SU-DHL-6 (cell line): ENCODE measurements around the gene CCDC60.

Source experiments
- H2AFZ ChIP-seq: fragments of 200-600 bp; sonication (generic); 2 replicates; pipeline ENCODE4 v1.6.1; 2014; ENCODE audit warnings: low read depth, mild to moderate bottlenecking, moderate library complexity, mixed read lengths, antibody characterized with exemption, low read length; ENCODE audit not compliant: severe bottlenecking
- H3F3A ChIP-seq: fragments of 200-600 bp; shearing (Covaris generic); 2 replicates; pipeline ENCODE4 v1.6.0; 2016; ENCODE audit warnings: antibody characterized with exemption, mild to moderate bottlenecking; ENCODE audit not compliant: insufficient read depth
- H3K27ac ChIP-seq: fragments of 200-600 bp; sonication (generic); 2 replicates; pipeline ENCODE4 v1.5.1; 2016; ENCODE audit warnings: low read depth, mild to moderate bottlenecking, low read length, moderate library complexity, mixed read lengths
- H3K27me3 ChIP-seq: fragments of 200-600 bp; sonication (generic), shearing (Covaris generic); 2 replicates; pipeline ENCODE4 v1.6.0; 2014; ENCODE audit warnings: mild to moderate bottlenecking, low read length
- H3K36me3 ChIP-seq: fragments of 200-600 bp; sonication (generic); 2 replicates; pipeline ENCODE4 v1.6.1; 2014; ENCODE audit warnings: mild to moderate bottlenecking, low read length, mixed read lengths
- H3K4me2 ChIP-seq: fragments of 300-600, 200-600 bp; shearing (Covaris generic), sonication (generic); 2 replicates; pipeline ENCODE4 v1.6.0; 2014; ENCODE audit warnings: low read length, low read depth, mild to moderate bottlenecking; ENCODE audit not compliant: poor library complexity, severe bottlenecking
- H3K4me3 ChIP-seq: fragments of 200-600 bp; sonication (generic); 2 replicates; pipeline ENCODE4 v1.5.1; 2014; ENCODE audit warnings: antibody characterized with exemption, low read length, mild to moderate bottlenecking, mixed read lengths; ENCODE audit not compliant: insufficient read depth, poor library complexity, severe bottlenecking
- H3K79me2 ChIP-seq: fragments of 200-600 bp; sonication (generic); 2 replicates; pipeline ENCODE4 v1.6.1; 2014; ENCODE audit warnings: mild to moderate bottlenecking, low read length, moderate library complexity; ENCODE audit not compliant: insufficient read depth
- H3K9ac ChIP-seq: fragments of 200-600 bp; sonication (generic); 2 replicates; pipeline ENCODE4 v1.7.0; 2014; ENCODE audit warnings: mild to moderate bottlenecking, low read length
- H3K9me2 ChIP-seq: fragments of 200-600 bp; sonication (generic); replicated peaks from 2 replicates; pipeline ENCODE4 v1.6.1; 2014; ENCODE audit warnings: low read length; ENCODE audit not compliant: insufficient read depth
- H3K9me3 ChIP-seq: fragments of 200-600 bp; sonication (generic); 2 replicates; pipeline ENCODE4 v1.6.1; 2014; ENCODE audit warnings: low read length, mixed read lengths; ENCODE audit not compliant: insufficient read depth
- H4K20me1 ChIP-seq: fragments of 200-600 bp; sonication (generic); 2 replicates; pipeline ENCODE4 v1.6.1; 2014; ENCODE audit warnings: low read depth, mild to moderate bottlenecking, antibody characterized with exemption, low read length, moderate library complexity, mixed read lengths
- CTCF ChIP-seq: fragments of 200-600 bp; sonication (generic); IDR thresholded peaks from one replicate; pipeline ENCODE4 v1.5.1; 2017; ENCODE audit warnings: antibody characterized with exemption, mild to moderate bottlenecking, low read length, moderate library complexity; ENCODE audit not compliant: insufficient read depth, poor library complexity, severe bottlenecking
- EZH2phosphoT487 ChIP-seq: fragments of 200-600 bp; sonication (generic), shearing (Covaris generic); conservative IDR thresholded peaks from 2 replicates; pipeline ENCODE4 v1.6.1; 2018; ENCODE audit warnings: mild to moderate bottlenecking, antibody characterized with exemption, low read length, moderate library complexity, mixed read lengths

Gene CCDC60

GRCh38 chr12:119294211-119294610 lies 40.3 kb upstream of the CCDC60 start:
- TF ChIP-seq CTCF = no peak
- no peak for TF ChIP-seq EZH2phosphoT487
- no peak overlapping the region for H3K4me3 ChIP-seq
- H3K36me3 ChIP-seq = no peaks in the 10 kb centered on the region
- no peaks in the 10 kb centered on the region for H3K79me2 ChIP-seq
- no peak overlapping the region for H3K9ac ChIP-seq
- H3F3A ChIP-seq = no peaks in the 10 kb centered on the region
- H4K20me1 ChIP-seq = no peaks in the 10 kb centered on the region
- H3K9me2 ChIP-seq = no peaks in the 10 kb centered on the region
- no peaks in the 10 kb centered on the region for H3K27me3 ChIP-seq
- H3K27ac ChIP-seq = no peak overlapping the region
- no peak overlapping the region for H3K4me2 ChIP-seq
- no peaks in the 10 kb centered on the region for H3K9me3 ChIP-seq
- H2AFZ ChIP-seq = no peak overlapping the region

GRCh38 chr12:119296535-119296934 lies 38.0 kb upstream of the CCDC60 start:
- Histone ChIP-seq H3K36me3 (no peaks in the 10 kb centered on the region), H4K20me1 (no peaks in the 10 kb centered on the region), H3K9me2 (no peaks in the 10 kb centered on the region), H3F3A (no peaks in the 10 kb centered on the region), H3K9me3 (no peaks in the 10 kb centered on the region), H3K4me2 (no peak overlapping the region), H3K27ac (no peak overlapping the region), H3K27me3 (no peaks in the 10 kb centered on the region), H3K9ac (no peak overlapping the region), H3K79me2 (no peaks in the 10 kb centered on the region), H3K4me3 (no peak overlapping the region), H2AFZ (no peak overlapping the region)
- TF ChIP-seq EZH2phosphoT487 (no peak), CTCF (no peak)

GRCh38 chr12:119299130-119299529 lies 35.4 kb upstream of the CCDC60 start:
- no peak overlapping the region for H3K27ac ChIP-seq
- H3K27me3 ChIP-seq = no peaks in the 10 kb centered on the region
- H3K9me3 ChIP-seq = no peaks in the 10 kb centered on the region
- no peak overlapping the region for H3K4me3 ChIP-seq
- H3K4me2 ChIP-seq = no peak overlapping the region
- H3K9me2 ChIP-seq = no peaks in the 10 kb centered on the region
- H4K20me1 ChIP-seq = no peaks in the 10 kb centered on the region
- TF ChIP-seq CTCF = no peak
- H3K79me2 ChIP-seq = no peaks in the 10 kb centered on the region
- H3F3A ChIP-seq = no peaks in the 10 kb centered on the region
- H3K36me3 ChIP-seq = no peaks in the 10 kb centered on the region
- no peak overlapping the region for H3K9ac ChIP-seq
- H2AFZ ChIP-seq = no peak overlapping the region

- Histone ChIP-seq H3K27me3 (no peaks in the 10 kb centered on the region), H3F3A (no peaks in the 10 kb centered on the region), H3K4me3 (no peak overlapping the region), H3K4me2 (no peak overlapping the region), H3K27ac (no peak overlapping the region), H4K20me1 (no peaks in the 10 kb centered on the region), H3K9ac (no peak overlapping the region), H3K9me3 (no peaks in the 10 kb centered on the region), H3K9me2 (no peaks in the 10 kb centered on the region), H3K79me2 (no peaks in the 10 kb centered on the region), H2AFZ (no peak overlapping the region), H3K36me3 (no peaks in the 10 kb centered on the region)
- TF ChIP-seq CTCF (no peak), EZH2phosphoT487 (no peak)
Observed at GRCh38 chr12:119301379-119301778, 33.1 kb upstream of the CCDC60 start.
